Left lung (tissue), 10 donors: Measurements from ENCODE around the gene PPP1R15A. TPM values are rescaled to one million over a fixed set of nuclear protein-coding genes. Genes with fewer than 3 reads are reported as not detected.
"Not testable (repeated sequence)": the region's sequence is repeated elsewhere in the genome, so short reads cannot be mapped to it uniquely, and the experiment has no call there.

Experiments used
- ATAC-seq: fragments of 200-7000 bp; cut with Tn5 transposase; one replicate; pipeline ENCODE4 v1.9.1; 2020; ENCODE audit warnings: moderate library complexity
- DNase-seq, 4 donors: peaks; one replicate each; pipeline ENCODE4 v3.0.0-alpha.2; 2013 to 2020
- H3K27ac ChIP-seq, 2 donors: fragments of 200-600 bp; sonication (generic) in 1 of 2; one replicate each; pipeline versions ENCODE4 v1.5.0 to v1.8.0; 2020 to 2021
- H3K27me3 ChIP-seq, 2 donors: fragments of 200-600 bp; sonication (generic) in 1 of 2; one replicate each; pipeline versions ENCODE4 v1.5.0 to v1.8.0; 2020 to 2021
- H3K36me3 ChIP-seq, 2 donors: fragments of 200-600 bp; sonication (generic) in 1 of 2; one replicate each; pipeline versions ENCODE4 v1.5.0 to v1.8.0; 2020 to 2021
- H3K4me1 ChIP-seq, 2 donors: fragments of 200-600 bp; one replicate each; pipeline ENCODE4 v1.8.0; 2021
- H3K4me3 ChIP-seq, 2 donors: fragments of 200-600 bp; sonication (generic) in 1 of 2; one replicate each; pipeline versions ENCODE4 v1.5.0 to v1.8.0; 2020 to 2021; ENCODE audit warnings: mild to moderate bottlenecking in 1 of 2
- H3K9me3 ChIP-seq, 2 donors: fragments of 200-600 bp; sonication (generic) in 1 of 2; one replicate each; pipeline versions ENCODE4 v1.5.0 to v1.8.0; 2020 to 2021
- CTCF ChIP-seq, 2 donors: fragments of 200-600 bp; sonication (generic) in 1 of 2; IDR thresholded peaks; one replicate each; pipeline versions ENCODE4 v1.5.0 to v1.8.0; 2021; ENCODE audit warnings: antibody characterized with exemption in 2 of 2
- intact Hi-C, 2 donors: fragments of 100-400 bp; cut with DNase I; formaldehyde crosslinking; loops; one replicate each; pipeline versions ENCODE4 v1.11.2 to v1.14.2; 2022
- polyA plus RNA-seq, 6 donors: library from polyadenylated mRNA; unstranded; fragments of 120-200 nt; gene quantifications; one replicate each; pipeline ENCODE4 v1.2.1, GENCODE V29; 2013; ENCODE audit not compliant: insufficient read length in 6 of 6
- total RNA-seq, 2 donors: library from RNA; stranded (reverse); fragmentation: NEBNext Ultra II Directional; extraction: Animal tissue kit (Norgen Biotek cat#: 25700); gene quantifications; one replicate each; pipeline ENCODE4 v1.2.1, GENCODE V29; 2021
- donor health status: DM: no; HTN: yes; CAD: no.
- donor health status: DM: no; HTN: no; CAD: no.

The PPP1R15A gene
- total and polyA plus RNA-seq, 8 donors: 36.3 to 110 (median 67.6) TPM

GRCh38 chr19:48844472-48844871 lies 27.7 kb upstream of the PPP1R15A start:
- no peak overlapping the region for H3K4me3 ChIP-seq
- intact Hi-C loops: loop anchor here in 1 of 2 donors (10.0 kb wide), 1 partner anchor 50 kb away; no protein-coding TSS in a partner anchor
- ATAC-seq (no peak), DNase-seq (no peak)
- peaks cover 0 to 14% of the 10 kb centered on the region in 2 donors for H3K36me3 ChIP-seq
- H3K4me1 ChIP-seq: no peaks in the 10 kb centered on the region
- H3K27me3 ChIP-seq: no peaks in the 10 kb centered on the region
- no peaks in the 10 kb centered on the region for H3K9me3 ChIP-seq
- TF ChIP-seq CTCF (IDR thresholded peaks at IDR 0.05): no peak
- H3K27ac ChIP-seq: no peak overlapping the region

GRCh38 chr19:48845384-48845783 lies 26.8 kb upstream of the PPP1R15A start:
- Histone ChIP-seq H3K27ac (no peak overlapping the region), H3K4me3 (no peak overlapping the region), H3K4me1 (no peaks in the 10 kb centered on the region), H3K27me3 (no peaks in the 10 kb centered on the region), H3K36me3 (peaks cover 0 to 14% of the 10 kb centered on the region in 2 donors), H3K9me3 (no peaks in the 10 kb centered on the region)
- ATAC-seq (no peak), DNase-seq (no peak)
- intact Hi-C loops: loop anchor here in 1 of 2 donors (10.0 kb wide), 1 partner anchor 51 kb away; no protein-coding TSS in a partner anchor
- TF ChIP-seq CTCF (IDR thresholded peaks at IDR 0.05): no peak

- intact Hi-C loops: loop anchor here in 1 of 2 donors (10.0 kb wide), 1 partner anchor 52 kb away; no protein-coding TSS in a partner anchor
- not testable (repeated sequence) for H3K27ac ChIP-seq, H3K4me1 ChIP-seq, H3K4me3 ChIP-seq, DNase-seq, H3K27me3 ChIP-seq, H3K9me3 ChIP-seq, ATAC-seq
- peaks cover 0 to 14% of the 10 kb centered on the region in 2 donors for H3K36me3 ChIP-seq
These were observed 25.6 kb upstream of the PPP1R15A start for GRCh38 chr19:48846659-48847058.

GRCh38 chr19:48852292-48852691 lies 19.9 kb upstream of the PPP1R15A start:
- H3K36me3 ChIP-seq: peaks cover 0 to 4% of the 10 kb centered on the region in 2 donors
- DNase-seq (no peak), ATAC-seq (no peak)
- no peak overlapping the region for H3K27ac ChIP-seq
- TF ChIP-seq CTCF (IDR thresholded peaks at IDR 0.05): no peak
- no peaks in the 10 kb centered on the region for H3K9me3 ChIP-seq
- H3K27me3 ChIP-seq: no peaks in the 10 kb centered on the region
- no peaks in the 10 kb centered on the region for H3K4me1 ChIP-seq
- intact Hi-C loops: no loop called here
- no peak overlapping the region for H3K4me3 ChIP-seq

GRCh38 chr19:48853483-48853882 lies 18.7 kb upstream of the PPP1R15A start:
- ATAC-seq: no peak

More at GRCh38 chr19:48853483-48853882, 18.7 kb upstream of the PPP1R15A start:
- H3K4me1 ChIP-seq: no peaks in the 10 kb centered on the region
- intact Hi-C loops: no loop called here
- no peak overlapping the region for H3K27ac ChIP-seq
- H3K27me3 ChIP-seq: no peaks in the 10 kb centered on the region
- H3K36me3 ChIP-seq: no peaks in the 10 kb centered on the region
- H3K9me3 ChIP-seq: no peaks in the 10 kb centered on the region
- H3K4me3 ChIP-seq: no peak overlapping the region
- no peak for DNase-seq
- no peak for TF ChIP-seq CTCF (IDR thresholded peaks at IDR 0.05)
